BJ (cell line): Measurements from ENCODE around the gene HOXA9. TPM values are rescaled to one million over a fixed set of nuclear protein-coding genes. Genes with fewer than 3 reads are reported as not detected.

Experiments used
- CTCF ChIA-PET: fragments of 350-600 bp; formaldehyde crosslinking; extraction: SDS; loops from one replicate; lab custom pipeline; 2021; ENCODE audit warnings: antibody characterized with exemption, inconsistent platforms; lab: Yijun Ruan, JAX
- POLR2A ChIA-PET: fragments of 300-600 bp; sonication (Branson Sonifier 250); formaldehyde crosslinking; extraction: SDS; loops from one replicate; lab custom pipeline; 2021; ENCODE audit warnings: antibody characterized with exemption; lab: Charles Lee
- DNase-seq: peaks from one replicate; pipeline ENCODE4 v3.0.0-alpha.2; 2011; ENCODE audit warnings: low read depth
- H3K27me3 ChIP-seq: 2 replicates; pipeline ENCODE4 v1.6.0; 2011; ENCODE audit warnings: low read length; ENCODE audit not compliant: control insufficient read depth, insufficient read depth
- H3K36me3 ChIP-seq: 2 replicates; pipeline ENCODE4 v1.5.1; 2011; ENCODE audit warnings: low read length; ENCODE audit not compliant: control insufficient read depth, insufficient read depth
- H3K4me3 ChIP-seq: 2 replicates; pipeline ENCODE4 v1.5.1; 2011; ENCODE audit warnings: low read depth, mild to moderate bottlenecking, control low read depth, low read length
- polyA plus RNA-seq: library from polyadenylated mRNA; depleted of rRNA; stranded (reverse); fragments of >200 nt; gene quantifications from 2 replicates; pipeline ENCODE4 v1.2.3, GENCODE V29; 2011
- TF ChIP-seq, protein P1 (sequence below): IDR thresholded peaks from 2 replicates; pipeline ENCODE4 v1.5.1; 2011; ENCODE audit warnings: low read depth, mild to moderate bottlenecking, control low read depth, inconsistent platforms, low read length, moderate library complexity; ENCODE audit not compliant: insufficient read depth

Gene HOXA9
- polyA plus RNA-seq, 1 experiment: 15.0 TPM

DNA sequence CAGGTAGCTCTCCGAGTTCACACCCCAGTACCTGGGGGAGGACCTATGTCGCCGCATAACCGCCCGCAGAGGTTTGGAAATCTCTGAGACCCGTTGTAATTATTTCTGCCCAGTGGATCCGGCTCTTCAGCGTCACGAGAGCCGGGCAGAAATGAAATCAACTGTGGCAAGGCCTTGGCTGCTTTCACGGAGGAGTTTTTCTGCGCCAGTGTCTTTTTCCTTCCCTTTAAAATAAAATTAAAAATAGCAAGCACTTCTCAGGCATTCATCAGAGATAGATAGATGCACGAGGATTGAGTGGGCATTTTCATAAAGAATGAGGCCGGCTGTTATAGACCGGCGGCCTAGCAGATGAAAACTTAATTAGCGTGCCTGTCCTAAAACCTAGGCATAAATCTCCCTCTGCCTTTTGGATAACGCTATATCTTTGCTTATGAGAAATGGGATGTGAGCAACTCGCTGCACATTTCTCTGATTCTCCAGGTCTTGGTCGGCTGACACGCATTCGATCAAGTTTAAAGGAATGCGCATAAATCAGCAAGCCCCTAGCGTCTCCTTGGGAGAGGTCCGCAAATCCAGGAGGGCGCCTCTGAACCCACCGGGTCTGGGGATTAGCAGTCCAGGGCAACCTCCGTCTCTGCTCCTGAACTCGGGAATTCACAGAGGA, 28.1 kb upstream of the HOXA9 start:
- DNase-seq: no peak
- peak overlapping the region; percentile 55 for H3K4me3 ChIP-seq
- ChIA-PET CTCF (interaction anchor here (0.6 to 12.5 kb wide), 5 partner anchors 10 to 581 kb away, joined by 3 to 187 read pairs (median 12); partner anchors contain the start of genes HOXA10 and HOXA9), POLR2A (interaction anchor here (0.6 kb wide), 1 partner anchor 461 kb away, joined by 5 read pairs; no protein-coding TSS in a partner anchor)
- H3K36me3 ChIP-seq: peaks cover 2% of the 10 kb centered on the region
- TF ChIP-seq, protein P1, sequence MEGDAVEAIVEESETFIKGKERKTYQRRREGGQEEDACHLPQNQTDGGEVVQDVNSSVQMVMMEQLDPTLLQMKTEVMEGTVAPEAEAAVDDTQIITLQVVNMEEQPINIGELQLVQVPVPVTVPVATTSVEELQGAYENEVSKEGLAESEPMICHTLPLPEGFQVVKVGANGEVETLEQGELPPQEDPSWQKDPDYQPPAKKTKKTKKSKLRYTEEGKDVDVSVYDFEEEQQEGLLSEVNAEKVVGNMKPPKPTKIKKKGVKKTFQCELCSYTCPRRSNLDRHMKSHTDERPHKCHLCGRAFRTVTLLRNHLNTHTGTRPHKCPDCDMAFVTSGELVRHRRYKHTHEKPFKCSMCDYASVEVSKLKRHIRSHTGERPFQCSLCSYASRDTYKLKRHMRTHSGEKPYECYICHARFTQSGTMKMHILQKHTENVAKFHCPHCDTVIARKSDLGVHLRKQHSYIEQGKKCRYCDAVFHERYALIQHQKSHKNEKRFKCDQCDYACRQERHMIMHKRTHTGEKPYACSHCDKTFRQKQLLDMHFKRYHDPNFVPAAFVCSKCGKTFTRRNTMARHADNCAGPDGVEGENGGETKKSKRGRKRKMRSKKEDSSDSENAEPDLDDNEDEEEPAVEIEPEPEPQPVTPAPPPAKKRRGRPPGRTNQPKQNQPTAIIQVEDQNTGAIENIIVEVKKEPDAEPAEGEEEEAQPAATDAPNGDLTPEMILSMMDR: no peak
- no peaks in the 10 kb centered on the region for H3K27me3 ChIP-seq

GRCh38 chr7:27192546-27193334, 27.4 kb upstream of the HOXA9 start:
- POLR2A ChIA-PET: interaction anchor here (0.6 kb wide), 2 partner anchors 32 to 461 kb away, joined by 5 to 12 read pairs; no protein-coding TSS in a partner anchor

GRCh38 chr7:27191833-27192545, 26.7 kb upstream of the HOXA9 start:
- CTCF ChIA-PET: interaction anchor here (1.0 to 12.5 kb wide), 4 partner anchors 9 to 836 kb away, joined by 3 to 187 read pairs (median 7); partner anchors contain the start of genes HOXA10 and HOXA9
- POLR2A ChIA-PET: interaction anchor here (0.6 kb wide), 1 partner anchor 31 kb away, joined by 12 read pairs; no protein-coding TSS in a partner anchor

More at GRCh38 chr7:27192546-27193334, 27.4 kb upstream of the HOXA9 start:
- peaks cover 2% of the 10 kb centered on the region for H3K36me3 ChIP-seq
- no peak for DNase-seq
- CTCF ChIA-PET: interaction anchor here (0.6 to 12.5 kb wide), 4 partner anchors 10 to 835 kb away, joined by 3 to 187 read pairs (median 7); partner anchors contain the start of genes HOXA10 and HOXA9
- no peaks in the 10 kb centered on the region for H3K27me3 ChIP-seq
- TF ChIP-seq, protein P1: no peak
- peak overlapping the region; percentile 55 for H3K4me3 ChIP-seq

DNA sequence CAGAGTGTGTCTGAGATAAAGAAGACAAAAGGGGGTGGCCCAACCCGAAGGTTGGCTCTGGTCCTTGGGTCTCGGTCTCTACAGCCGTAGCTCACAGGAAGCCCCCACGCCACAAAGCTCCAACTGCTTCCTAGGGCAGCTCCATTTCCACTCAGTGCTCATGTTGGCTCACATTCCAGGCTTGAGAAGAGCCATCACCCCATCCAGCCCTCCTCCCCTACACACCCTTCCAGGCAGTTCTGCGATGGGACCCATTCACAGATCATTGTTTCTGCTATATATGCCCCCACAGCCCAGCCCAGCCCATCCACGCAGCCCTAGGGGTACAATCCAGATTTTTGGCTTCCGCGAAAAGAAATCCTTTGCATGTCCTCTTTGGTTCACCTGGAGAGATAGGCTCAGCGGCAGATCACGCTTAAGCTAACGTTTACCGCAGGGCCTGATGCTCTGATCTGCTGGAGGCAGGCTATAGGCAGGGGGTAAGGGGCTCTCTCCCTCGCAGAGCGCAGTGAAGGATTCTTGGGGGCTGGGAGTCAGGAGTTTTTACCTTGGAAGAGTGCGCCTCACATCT, 25.9 kb upstream of the HOXA9 start:
- TF ChIP-seq, protein P1: no peak
- H3K36me3 ChIP-seq: peaks cover 2% of the 10 kb centered on the region
- CTCF ChIA-PET: interaction anchor here (0.9 to 12.5 kb wide), 7 partner anchors 9 to 906 kb away, joined by 3 to 187 read pairs (median 5); partner anchors contain the start of genes HOXA10, HOXA13 and HOXA9
- POLR2A ChIA-PET: interaction anchor here (0.6 to 1.0 kb wide), 4 partner anchors 11 to 1405 kb away, joined by 3 to 7 read pairs (median 3); no protein-coding TSS in a partner anchor
- DNase-seq: no peak
- H3K27me3 ChIP-seq: no peaks in the 10 kb centered on the region
- H3K4me3 ChIP-seq: peak overlapping the region; percentile 55

More at GRCh38 chr7:27191833-27192545, 26.7 kb upstream of the HOXA9 start:
- Histone ChIP-seq H3K36me3 (peaks cover 2% of the 10 kb centered on the region), H3K4me3 (peak overlapping the region; percentile 55), H3K27me3 (no peaks in the 10 kb centered on the region)
- DNase-seq: no peak
- TF ChIP-seq, protein P1: 0 out of 2 replicates have a peak, but pooled peaks have one; percentile 5
